IMR-90 (cell line): Measurements from ENCODE around the gene RIPOR3. TPM values are rescaled to one million over a fixed set of nuclear protein-coding genes. Genes with fewer than 3 reads are reported as not detected.

Experiments
- ATAC-seq: fragments of 200-7000 bp; cut with Tn5 transposase; 2 replicates; pipeline ENCODE4 v1.9.1; 2020; ENCODE audit warnings: low read depth, mild to moderate bottlenecking, moderate library complexity
- BruUV-seq: library from RNA; stranded (reverse); fragments of 400-500 nt; replicated peaks from 2 replicates; lab custom pipeline; 2021; lab: Mats Ljungman, UMichigan
- CTCF ChIA-PET: fragments of 300-600 bp; formaldehyde crosslinking; extraction: SDS; loops from one replicate; lab custom pipeline; 2021; ENCODE audit warnings: antibody characterized with exemption; lab: Yijun Ruan, JAX
- POLR2A ChIA-PET: fragments of 300-600 bp; sonication (Branson Sonifier 250); formaldehyde crosslinking; loops from one replicate; lab custom pipeline; 2022; ENCODE audit warnings: antibody characterized with exemption; ENCODE audit not compliant: unreplicated experiment; lab: Charles Lee
- DNase-seq: peaks from one replicate; pipeline ENCODE4 v3.0.0; 2013
- H2AFZ ChIP-seq: replicated peaks from 2 replicates; pipeline ENCODE3; 2013; ENCODE audit warnings: low read length, mild to moderate bottlenecking; ENCODE audit not compliant: poor library complexity
- H2AK5ac ChIP-seq: 2 replicates; pipeline ENCODE4 v1.6.1; 2013; ENCODE audit warnings: low read depth, low read length, inconsistent platforms
- H2AK9ac ChIP-seq: replicated peaks from 2 replicates; pipeline ENCODE3; 2013; ENCODE audit warnings: mild to moderate bottlenecking, low read depth, low read length, moderate library complexity; ENCODE audit not compliant: poor library complexity
- H2BK120ac ChIP-seq: 2 replicates; pipeline ENCODE4 v1.6.1; 2013; ENCODE audit warnings: low read depth, low read length, inconsistent platforms
- H2BK15ac ChIP-seq: 3 replicates; pipeline ENCODE4 v1.6.1; 2013; ENCODE audit warnings: low read depth, low read length, inconsistent platforms
- H2BK20ac ChIP-seq: 2 replicates; pipeline ENCODE4 v1.6.1; 2013; ENCODE audit warnings: low read depth, mild to moderate bottlenecking, inconsistent platforms, low read length, moderate library complexity
- H2BK5ac ChIP-seq: 2 replicates; pipeline ENCODE4 v1.6.1; 2013; ENCODE audit warnings: mild to moderate bottlenecking, low read depth, low read length, inconsistent platforms; ENCODE audit not compliant: poor library complexity, severe bottlenecking
- H3K14ac ChIP-seq: replicated peaks from 2 replicates; pipeline ENCODE4 v1.6.1; 2013; ENCODE audit warnings: low read depth, low read length, inconsistent platforms
- H3K18ac ChIP-seq: 2 replicates; pipeline ENCODE4 v1.6.1; 2013; ENCODE audit warnings: low read depth, low read length, control low read depth
- H3K23ac ChIP-seq: 2 replicates; pipeline ENCODE4 v1.6.1; 2013; ENCODE audit warnings: low read depth, low read length, inconsistent platforms
- H3K27ac ChIP-seq: 2 replicates; pipeline ENCODE4 v1.5.1; 2013; ENCODE audit warnings: mild to moderate bottlenecking, control low read depth, low read length; ENCODE audit not compliant: insufficient read depth
- H3K27me3 ChIP-seq: 2 replicates; pipeline ENCODE4 v1.6.1; 2013; ENCODE audit warnings: low read length; ENCODE audit not compliant: control insufficient read depth, insufficient read depth
- H3K36me3 ChIP-seq: 2 replicates; pipeline ENCODE4 v1.6.1; 2013; ENCODE audit warnings: low read length, mixed read lengths; ENCODE audit not compliant: control insufficient read depth, insufficient read depth
- H3K4ac ChIP-seq: 2 replicates; pipeline ENCODE4 v1.6.1; 2013; ENCODE audit warnings: low read depth, low read length, inconsistent platforms
- H3K4me1 ChIP-seq: 2 replicates; pipeline ENCODE4 v1.6.1; 2013; ENCODE audit warnings: low read length, mixed read lengths; ENCODE audit not compliant: control insufficient read depth, insufficient read depth
- H3K4me2 ChIP-seq: 2 replicates; pipeline ENCODE4 v1.6.1; 2013; ENCODE audit warnings: low read depth, mild to moderate bottlenecking, control low read depth, low read length, moderate library complexity
- H3K4me3 ChIP-seq: 2 replicates; pipeline ENCODE4 v1.5.1; 2013; ENCODE audit warnings: low read depth, mild to moderate bottlenecking, control low read depth, low read length, moderate library complexity; ENCODE audit not compliant: insufficient read depth
- H3K56ac ChIP-seq: 2 replicates; pipeline ENCODE4 v1.6.1; 2013; ENCODE audit warnings: low read length, inconsistent platforms; ENCODE audit not compliant: insufficient read depth; ENCODE audit errors: extremely low read depth
- H3K79me1 ChIP-seq, 2 experiments: 2 replicates each; pipeline ENCODE4 v1.6.1; 2013; ENCODE audit warnings: low read length in 2 of 2, inconsistent platforms in 1 of 2, low read depth in 1 of 2
- H3K9ac ChIP-seq: 2 replicates; pipeline ENCODE4 v1.6.1; 2013; ENCODE audit warnings: low read depth, low read length, control low read depth
- H3K9me1 ChIP-seq: 2 replicates; pipeline ENCODE4 v1.6.1; 2013; ENCODE audit warnings: low read length, inconsistent platforms; ENCODE audit not compliant: insufficient read depth
- H3K9me3 ChIP-seq: 2 replicates; pipeline ENCODE4 v1.6.1; 2013; ENCODE audit warnings: low read length; ENCODE audit not compliant: control insufficient read depth, insufficient read depth
- H4K20me1 ChIP-seq: 2 replicates; pipeline ENCODE4 v1.6.1; 2013; ENCODE audit warnings: low read length, inconsistent platforms; ENCODE audit not compliant: insufficient read depth
- H4K5ac ChIP-seq: 2 replicates; pipeline ENCODE4 v1.6.1; 2013; ENCODE audit warnings: mild to moderate bottlenecking, low read depth, low read length, control low read depth
- H4K8ac ChIP-seq, 2 experiments: 2 replicates each; pipeline ENCODE4 v1.6.1; 2013; ENCODE audit warnings: low read depth in 2 of 2, low read length in 2 of 2, control low read depth in 1 of 2, inconsistent platforms in 1 of 2
- H4K91ac ChIP-seq: 2 replicates; pipeline ENCODE4 v1.6.1; 2013; ENCODE audit warnings: low read depth, low read length, inconsistent platforms; ENCODE audit not compliant: insufficient read depth
- CEBPB ChIP-seq: IDR thresholded peaks from 2 replicates; pipeline ENCODE4 v1.6.1; 2012; ENCODE audit warnings: low read depth, low read length, improper control_type of control experiment
- NFE2L2 ChIP-seq: fragments of 150-350 bp; IDR thresholded peaks from 2 replicates; pipeline ENCODE4 v1.6.1; 2016; ENCODE audit warnings: low read depth, mild to moderate bottlenecking, low read length
- RAD21 ChIP-seq: IDR thresholded peaks from 2 replicates; pipeline ENCODE4 v1.6.1; 2012; ENCODE audit warnings: low read length, improper control_type of control experiment
- WGBS, 2 experiments: methylation state at CpG; one replicate each; pipeline versions ENCODE4 v1.1.5 to v1.1.7; 2013; ENCODE audit warnings: missing lambda C conversion rate in 2 of 2; ENCODE audit not compliant: insufficient read length in 1 of 2; ENCODE audit errors: extremely low coverage in 2 of 2; 5-methylcytosine and 5-hydroxymethylcytosine counted together
- dilution Hi-C: fragments of 300-500 bp; cut with HindIII; formaldehyde crosslinking; loops from one replicate; pipeline ENCODE4 v1.14.3; 2018; ENCODE audit warnings: low sequenced_read_pairs; ENCODE audit not compliant: unreplicated experiment
- in situ Hi-C: fragments of 300-500 bp; cut with MboI; formaldehyde crosslinking; loops from 3 replicates; pipeline ENCODE4 v1.14.3; 2019; ENCODE audit warnings: low sequenced_read_pairs, inconsistent platforms, mixed read lengths
- intact Hi-C: fragments of 100-400 bp; cut with micrococcal nuclease; formaldehyde crosslinking; loops from 2 replicates; pipeline ENCODE4 v1.10.0; 2022
- polyA plus RNA-seq, 3 experiments: library from polyadenylated mRNA; depleted of rRNA; stranded (reverse); fragments of >200 nt; gene quantifications; 2 replicates each; pipeline ENCODE4 v1.2.3, GENCODE V29; 2012; ENCODE audit warnings: low replicate concordance in 1 of 3
- total RNA-seq: library from RNA; depleted of rRNA; stranded (reverse); fragments of >200 nt; gene quantifications from 2 replicates; pipeline ENCODE4 v1.2.3, GENCODE V29; 2012

RIPOR3 gene
- total and polyA plus RNA-seq, 2 of the 4 experiments (the other 2 are of a cell fraction): 0.54 to 1.7 TPM

- H2BK5ac ChIP-seq: no peak overlapping the region
- H3K9me3 ChIP-seq: no peaks in the 10 kb centered on the region
- no peak overlapping the region for H4K91ac ChIP-seq
- no peak overlapping the region for H3K4me2 ChIP-seq
- peak overlapping the region; percentile 67 for H2AFZ ChIP-seq
- peaks cover 18% of the 10 kb centered on the region for H3K9me1 ChIP-seq
- 0 out of 2 replicates have a peak overlapping the region, but pooled peaks have one; percentile 43 for H2BK120ac ChIP-seq
- intact Hi-C loops (no loop called here), dilution Hi-C loops (no loop called here), in situ Hi-C loops (no loop called here)
- H3K18ac ChIP-seq: no peak overlapping the region
- WGBS, 2 experiments: 90% methylated on average over 6 of the region's 19 CpGs; no CpG with 5 or more reads in 1 of the 2 experiments
- no TSS peak for BruUV-seq
- 0 out of 2 replicates have a peak, but pooled peaks cover 3% of the 10 kb centered on the region for H4K20me1 ChIP-seq
- DNase-seq (no peak), ATAC-seq (0 out of 2 replicates have a peak, but pooled peaks have one; percentile 54)
- H3K9ac ChIP-seq: no peak overlapping the region
- POLR2A ChIA-PET: no interaction called here
- H2AK5ac ChIP-seq: peak overlapping the region; percentile 47; the same call in 1 of the 2 replicates
- H3K27ac ChIP-seq: no peak overlapping the region
- H2BK20ac ChIP-seq: no peak overlapping the region; the same call in 1 of the 2 replicates
- H3K4me1 ChIP-seq: peaks cover 12% of the 10 kb centered on the region
- H3K4ac ChIP-seq: peak overlapping the region; percentile 45; the same call in 1 of the 2 replicates
- no peak overlapping the region for H3K23ac ChIP-seq
- no peaks in the 10 kb centered on the region for H3K27me3 ChIP-seq
- no peak overlapping the region for H2AK9ac ChIP-seq
- peaks cover 0 to 11% of the 10 kb centered on the region in 2 experiments; a peak in 1 of 4 replicates for H3K79me1 ChIP-seq
- H3K36me3 ChIP-seq: no peaks in the 10 kb centered on the region
- no peak overlapping the region for H4K8ac ChIP-seq
- CTCF ChIA-PET: interaction anchor here (0.6 kb wide), 1 partner anchor 830 kb away, joined by 3 read pairs; no protein-coding TSS in a partner anchor
- no peak for TF ChIP-seq RAD21
- no peak for TF ChIP-seq NFE2L2
- peak; percentile 97 for TF ChIP-seq CEBPB
- H3K56ac ChIP-seq: no peak overlapping the region
- no peak overlapping the region for H3K4me3 ChIP-seq
- H3K14ac ChIP-seq: peak overlapping the region; percentile 41
- no peak overlapping the region for H4K5ac ChIP-seq
- H2BK15ac ChIP-seq: no peak overlapping the region; the same call in 2 of the 3 replicates
Observed at GRCh38 chr20:50680105-50680960, 11.0 kb downstream of the RIPOR3 start.
